Right lobe of liver (tissue), 4 donors: ENCODE measurements around the gene DENND4A.

Experiments used
- POLR2A ChIP-seq: fragments of 450-650 bp; IDR thresholded peaks from one replicate; pipeline ENCODE4 v1.6.1; 2017; ENCODE audit warnings: antibody characterized with exemption, mild to moderate bottlenecking
- TF ChIP-seq, protein P1 (sequence below), 4 donors: fragments of 200-600 bp in 3 of 4; fragments of 450-650 bp in 1 of 4; IDR thresholded peaks; one replicate each; pipeline versions ENCODE4 v1.5.1 to v1.8.0; 2016 to 2022; ENCODE audit warnings: antibody characterized with exemption in 4 of 4, mild to moderate bottlenecking in 2 of 4
- donor health status: DM: no; HTN: no; CAD: no.
- donor health status: DM: no; HTN: no; CAD: no.
- donor health status: DM: no; HTN: yes; CAD: no.

- TF ChIP-seq, protein P1, sequence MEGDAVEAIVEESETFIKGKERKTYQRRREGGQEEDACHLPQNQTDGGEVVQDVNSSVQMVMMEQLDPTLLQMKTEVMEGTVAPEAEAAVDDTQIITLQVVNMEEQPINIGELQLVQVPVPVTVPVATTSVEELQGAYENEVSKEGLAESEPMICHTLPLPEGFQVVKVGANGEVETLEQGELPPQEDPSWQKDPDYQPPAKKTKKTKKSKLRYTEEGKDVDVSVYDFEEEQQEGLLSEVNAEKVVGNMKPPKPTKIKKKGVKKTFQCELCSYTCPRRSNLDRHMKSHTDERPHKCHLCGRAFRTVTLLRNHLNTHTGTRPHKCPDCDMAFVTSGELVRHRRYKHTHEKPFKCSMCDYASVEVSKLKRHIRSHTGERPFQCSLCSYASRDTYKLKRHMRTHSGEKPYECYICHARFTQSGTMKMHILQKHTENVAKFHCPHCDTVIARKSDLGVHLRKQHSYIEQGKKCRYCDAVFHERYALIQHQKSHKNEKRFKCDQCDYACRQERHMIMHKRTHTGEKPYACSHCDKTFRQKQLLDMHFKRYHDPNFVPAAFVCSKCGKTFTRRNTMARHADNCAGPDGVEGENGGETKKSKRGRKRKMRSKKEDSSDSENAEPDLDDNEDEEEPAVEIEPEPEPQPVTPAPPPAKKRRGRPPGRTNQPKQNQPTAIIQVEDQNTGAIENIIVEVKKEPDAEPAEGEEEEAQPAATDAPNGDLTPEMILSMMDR (IDR thresholded peaks at IDR 0.05): no peak
- no peak for TF ChIP-seq POLR2A
Measured at GRCh38 chr15:65690778-65691177, 101.3 kb downstream of the DENND4A start.
